Measurements from ENCODE around the gene STIP1.

STIP1 gene

DNA sequence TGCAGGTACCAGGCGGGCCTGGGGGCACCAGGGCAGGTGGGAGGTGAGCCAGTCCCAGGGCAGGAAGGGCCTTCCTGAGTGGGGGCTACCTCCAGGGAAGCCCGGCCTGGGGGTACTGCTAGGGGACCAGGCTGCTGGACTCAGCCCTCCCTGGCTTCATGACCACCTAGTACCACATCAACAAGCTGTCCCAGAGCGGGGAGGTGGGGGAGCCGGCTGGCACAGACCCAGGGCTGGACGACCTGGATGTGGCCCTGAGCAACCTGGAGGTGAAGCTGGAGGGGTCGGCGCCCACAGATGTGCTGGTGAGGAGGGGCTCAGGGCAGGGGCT lies 33.3 kb downstream of the STIP1 start:
- peaks cover 3% of the 10 kb centered on the region; the same call in 1 of the 2 replicates for H3K79me2 ChIP-seq (ENCODE audit: insufficient read depth, low read length)
- no peak for TF ChIP-seq EZH2 (IDR thresholded peaks at IDR 0.05; ENCODE audit: borderline replicate concordance, low read depth, low read length, severe bottlenecking)
- TF ChIP-seq, protein P1, sequence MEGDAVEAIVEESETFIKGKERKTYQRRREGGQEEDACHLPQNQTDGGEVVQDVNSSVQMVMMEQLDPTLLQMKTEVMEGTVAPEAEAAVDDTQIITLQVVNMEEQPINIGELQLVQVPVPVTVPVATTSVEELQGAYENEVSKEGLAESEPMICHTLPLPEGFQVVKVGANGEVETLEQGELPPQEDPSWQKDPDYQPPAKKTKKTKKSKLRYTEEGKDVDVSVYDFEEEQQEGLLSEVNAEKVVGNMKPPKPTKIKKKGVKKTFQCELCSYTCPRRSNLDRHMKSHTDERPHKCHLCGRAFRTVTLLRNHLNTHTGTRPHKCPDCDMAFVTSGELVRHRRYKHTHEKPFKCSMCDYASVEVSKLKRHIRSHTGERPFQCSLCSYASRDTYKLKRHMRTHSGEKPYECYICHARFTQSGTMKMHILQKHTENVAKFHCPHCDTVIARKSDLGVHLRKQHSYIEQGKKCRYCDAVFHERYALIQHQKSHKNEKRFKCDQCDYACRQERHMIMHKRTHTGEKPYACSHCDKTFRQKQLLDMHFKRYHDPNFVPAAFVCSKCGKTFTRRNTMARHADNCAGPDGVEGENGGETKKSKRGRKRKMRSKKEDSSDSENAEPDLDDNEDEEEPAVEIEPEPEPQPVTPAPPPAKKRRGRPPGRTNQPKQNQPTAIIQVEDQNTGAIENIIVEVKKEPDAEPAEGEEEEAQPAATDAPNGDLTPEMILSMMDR (IDR thresholded peaks at IDR 0.05; ENCODE audit: borderline replicate concordance, extremely low read depth, low read length, poor library complexity, severe bottlenecking) = no peak
- H2AFZ ChIP-seq (ENCODE audit: low read depth, low read length) = no peak overlapping the region
- peaks cover 6% of the 10 kb centered on the region for H3K4me1 ChIP-seq (ENCODE audit: insufficient read depth, low read length)
- no peak overlapping the region for H3K4me3 ChIP-seq (ENCODE audit: low read depth in 1 of 2, low read length in 2 of 2)
- peaks cover 3% of the 10 kb centered on the region; the same call in 1 of the 2 replicates for H4K20me1 ChIP-seq (ENCODE audit: insufficient read depth, low read length)
- DNase-seq = no peak
- H3K4me2 ChIP-seq (ENCODE audit: insufficient read depth, low read length) = no peak overlapping the region
- ATAC-seq (ENCODE audit: insufficient read depth, low read depth) = no peak
- no peak overlapping the region for H3K27ac ChIP-seq (ENCODE audit: low read length)
- no peak overlapping the region for H3K9ac ChIP-seq (ENCODE audit: low read depth, low read length)
- no peaks in the 10 kb centered on the region for H3K9me3 ChIP-seq (ENCODE audit: insufficient read depth, low read length, severe bottlenecking)
- H3K36me3 ChIP-seq (ENCODE audit: insufficient read depth, low read length) = peaks cover 62% of the 10 kb centered on the region
- H3K27me3 ChIP-seq (ENCODE audit: insufficient read depth, low read length, poor library complexity) = no peaks in the 10 kb centered on the region

DNA sequence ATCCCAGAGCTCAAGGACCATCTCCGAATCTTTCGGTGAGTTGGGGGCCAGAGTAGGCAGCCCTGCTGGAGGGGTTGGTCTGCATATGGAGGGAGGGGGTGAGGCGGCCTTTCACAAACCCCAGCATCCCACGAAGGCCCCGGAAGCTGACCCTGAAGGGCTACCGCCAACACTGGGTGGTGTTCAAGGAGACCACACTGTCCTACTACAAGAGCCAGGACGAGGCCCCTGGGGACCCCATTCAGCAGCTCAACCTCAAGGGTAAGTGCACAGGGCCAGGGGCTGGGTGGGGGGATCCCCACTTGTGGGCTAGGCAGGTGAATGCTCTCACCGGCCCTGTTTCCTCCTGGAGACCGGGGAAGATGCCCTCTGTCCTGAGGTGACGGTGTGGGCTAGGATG lies 33.8 kb downstream of the STIP1 start:
- peaks cover 63% of the 10 kb centered on the region for H3K36me3 ChIP-seq (ENCODE audit: insufficient read depth, low read length)
- H3K4me2 ChIP-seq (ENCODE audit: insufficient read depth, low read length) = no peak overlapping the region
- ATAC-seq (ENCODE audit: insufficient read depth, low read depth) (no peak), DNase-seq (no peak)
- no peak overlapping the region for H2AFZ ChIP-seq (ENCODE audit: low read depth, low read length)
- H4K20me1 ChIP-seq (ENCODE audit: insufficient read depth, low read length) = peaks cover 4% of the 10 kb centered on the region
- no peak overlapping the region for H3K9ac ChIP-seq (ENCODE audit: low read depth, low read length)
- H3K79me2 ChIP-seq (ENCODE audit: insufficient read depth, low read length) = peaks cover 8% of the 10 kb centered on the region
- no peaks in the 10 kb centered on the region for H3K9me3 ChIP-seq (ENCODE audit: insufficient read depth, low read length, severe bottlenecking)
- no peak overlapping the region for H3K27ac ChIP-seq (ENCODE audit: low read length)
- no peaks in the 10 kb centered on the region for H3K27me3 ChIP-seq (ENCODE audit: insufficient read depth, low read length, poor library complexity)
- H3K4me3 ChIP-seq (ENCODE audit: low read depth in 1 of 2, low read length in 2 of 2) = no peak overlapping the region
- no peak for TF ChIP-seq EZH2 (IDR thresholded peaks at IDR 0.05; ENCODE audit: borderline replicate concordance, low read depth, low read length, severe bottlenecking)
- TF ChIP-seq, protein P1 (IDR thresholded peaks at IDR 0.05; ENCODE audit: borderline replicate concordance, extremely low read depth, low read length, poor library complexity, severe bottlenecking) = no peak
- peaks cover 10% of the 10 kb centered on the region for H3K4me1 ChIP-seq (ENCODE audit: insufficient read depth, low read length)

DNA sequence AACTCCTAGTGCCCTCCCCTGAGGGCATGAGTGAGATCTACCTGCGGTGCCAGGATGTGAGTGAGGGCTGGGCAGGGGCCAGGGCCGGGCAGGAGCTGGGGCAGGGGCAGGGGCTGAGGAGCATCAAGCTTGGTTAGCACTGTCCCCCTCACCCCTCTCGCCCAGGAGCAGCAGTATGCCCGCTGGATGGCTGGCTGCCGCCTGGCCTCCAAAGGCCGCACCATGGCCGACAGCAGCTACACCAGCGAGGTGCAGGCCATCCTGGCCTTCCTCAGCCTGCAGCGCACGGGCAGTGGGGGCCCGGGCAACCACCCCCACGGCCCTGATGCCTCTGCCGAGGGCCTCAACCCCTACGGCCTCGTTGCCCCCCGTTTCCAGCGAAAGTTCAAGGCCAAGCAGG lies 34.3 kb downstream of the STIP1 start:
- no peaks in the 10 kb centered on the region for H3K9me3 ChIP-seq (ENCODE audit: insufficient read depth, low read length, severe bottlenecking)
- H3K36me3 ChIP-seq (ENCODE audit: insufficient read depth, low read length) = peaks cover 64% of the 10 kb centered on the region
- H3K9ac ChIP-seq (ENCODE audit: low read depth, low read length) = no peak overlapping the region
- H3K4me1 ChIP-seq (ENCODE audit: insufficient read depth, low read length) = peaks cover 15% of the 10 kb centered on the region
- H3K27ac ChIP-seq (ENCODE audit: low read length) = no peak overlapping the region
- no peaks in the 10 kb centered on the region for H3K27me3 ChIP-seq (ENCODE audit: insufficient read depth, low read length, poor library complexity)
- ATAC-seq (ENCODE audit: insufficient read depth, low read depth) = no peak
- peaks cover 9% of the 10 kb centered on the region for H4K20me1 ChIP-seq (ENCODE audit: insufficient read depth, low read length)
- DNase-seq = no peak
- H2AFZ ChIP-seq (ENCODE audit: low read depth, low read length) = no peak overlapping the region
- H3K4me3 ChIP-seq (ENCODE audit: low read depth in 1 of 2, low read length in 2 of 2) = no peak overlapping the region
- TF ChIP-seq, protein P1 (IDR thresholded peaks at IDR 0.05; ENCODE audit: borderline replicate concordance, extremely low read depth, low read length, poor library complexity, severe bottlenecking) = no peak
- TF ChIP-seq EZH2 (IDR thresholded peaks at IDR 0.05; ENCODE audit: borderline replicate concordance, low read depth, low read length, severe bottlenecking) = no peak
- peaks cover 13% of the 10 kb centered on the region for H3K79me2 ChIP-seq (ENCODE audit: insufficient read depth, low read length)
- no peak overlapping the region for H3K4me2 ChIP-seq (ENCODE audit: insufficient read depth, low read length)

DNA sequence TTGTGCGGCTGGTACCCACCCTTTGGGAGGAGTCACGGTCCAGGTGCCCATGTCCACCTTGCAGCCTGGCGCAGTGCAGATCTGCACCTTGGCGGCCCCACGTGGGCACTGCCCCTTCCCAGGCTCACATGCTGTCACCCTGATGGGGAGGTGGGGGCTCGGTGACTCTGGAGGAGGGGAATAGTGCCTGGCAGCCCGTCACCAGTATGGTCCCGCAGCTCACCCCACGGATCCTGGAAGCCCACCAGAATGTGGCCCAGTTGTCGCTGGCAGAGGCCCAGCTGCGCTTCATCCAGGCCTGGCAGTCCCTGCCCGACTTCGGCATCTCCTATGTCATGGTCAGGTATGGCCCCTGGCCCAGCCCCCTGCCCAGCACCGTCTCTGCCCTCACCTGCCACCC lies 34.8 kb downstream of the STIP1 start:
- Histone ChIP-seq H3K36me3 (ENCODE audit: insufficient read depth, low read length) (peaks cover 64% of the 10 kb centered on the region), H3K4me3 (ENCODE audit: low read depth in 1 of 2, low read length in 2 of 2) (no peak overlapping the region), H3K9me3 (ENCODE audit: insufficient read depth, low read length, severe bottlenecking) (no peaks in the 10 kb centered on the region), H3K27me3 (ENCODE audit: insufficient read depth, low read length, poor library complexity) (no peaks in the 10 kb centered on the region), H2AFZ (ENCODE audit: low read depth, low read length) (no peak overlapping the region), H3K4me2 (ENCODE audit: insufficient read depth, low read length) (no peak overlapping the region), H4K20me1 (ENCODE audit: insufficient read depth, low read length) (peaks cover 11% of the 10 kb centered on the region), H3K79me2 (ENCODE audit: insufficient read depth, low read length) (peaks cover 18% of the 10 kb centered on the region), H3K9ac (ENCODE audit: low read depth, low read length) (no peak overlapping the region), H3K27ac (ENCODE audit: low read length) (no peak overlapping the region), H3K4me1 (ENCODE audit: insufficient read depth, low read length) (peaks cover 20% of the 10 kb centered on the region)
- no peak for TF ChIP-seq EZH2 (IDR thresholded peaks at IDR 0.05; ENCODE audit: borderline replicate concordance, low read depth, low read length, severe bottlenecking)
- TF ChIP-seq, protein P1 (IDR thresholded peaks at IDR 0.05; ENCODE audit: borderline replicate concordance, extremely low read depth, low read length, poor library complexity, severe bottlenecking) = no peak
- ATAC-seq (ENCODE audit: insufficient read depth, low read depth) (no peak), DNase-seq (no peak)

All from DND-41 (cell line).